HG02571 (cell line): ENCODE data around the gene ADGRA1.

Source experiments
- ATAC-seq: cut with Tn5 transposase; IDR thresholded peaks from one replicate; pipeline ENCODE4 v1.9.1; 2021; ENCODE audit warnings: mild to moderate bottlenecking, moderate library complexity; ENCODE audit not compliant: unreplicated experiment

The ADGRA1 gene

GRCh38 chr10:133094286-133094685, 6.6 kb downstream of the ADGRA1 start:
- no peak for ATAC-seq

DNA sequence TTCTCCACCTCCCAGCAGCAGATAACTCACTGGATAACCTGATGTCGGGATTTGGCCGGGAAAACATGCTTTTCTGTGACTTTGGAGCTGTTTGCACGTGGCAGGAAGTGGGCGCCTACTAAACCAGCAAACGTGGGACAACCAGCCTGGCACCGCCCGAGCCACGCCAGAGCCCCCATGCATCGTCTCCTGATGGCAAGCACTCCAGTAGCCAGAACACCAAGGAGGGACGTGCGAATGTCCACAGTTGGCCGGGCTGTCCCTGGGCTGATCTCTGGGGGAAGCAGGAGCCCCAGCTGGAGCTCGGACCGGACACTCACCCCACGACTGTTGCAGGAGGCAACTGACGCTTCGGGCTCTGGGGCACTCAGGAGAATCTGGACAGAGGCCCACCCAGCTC, 7.1 kb downstream of the ADGRA1 start:
- no peak for ATAC-seq

- ATAC-seq, result no peak
Measured at GRCh38 chr10:133095586-133095985, 7.9 kb downstream of the ADGRA1 start.

DNA sequence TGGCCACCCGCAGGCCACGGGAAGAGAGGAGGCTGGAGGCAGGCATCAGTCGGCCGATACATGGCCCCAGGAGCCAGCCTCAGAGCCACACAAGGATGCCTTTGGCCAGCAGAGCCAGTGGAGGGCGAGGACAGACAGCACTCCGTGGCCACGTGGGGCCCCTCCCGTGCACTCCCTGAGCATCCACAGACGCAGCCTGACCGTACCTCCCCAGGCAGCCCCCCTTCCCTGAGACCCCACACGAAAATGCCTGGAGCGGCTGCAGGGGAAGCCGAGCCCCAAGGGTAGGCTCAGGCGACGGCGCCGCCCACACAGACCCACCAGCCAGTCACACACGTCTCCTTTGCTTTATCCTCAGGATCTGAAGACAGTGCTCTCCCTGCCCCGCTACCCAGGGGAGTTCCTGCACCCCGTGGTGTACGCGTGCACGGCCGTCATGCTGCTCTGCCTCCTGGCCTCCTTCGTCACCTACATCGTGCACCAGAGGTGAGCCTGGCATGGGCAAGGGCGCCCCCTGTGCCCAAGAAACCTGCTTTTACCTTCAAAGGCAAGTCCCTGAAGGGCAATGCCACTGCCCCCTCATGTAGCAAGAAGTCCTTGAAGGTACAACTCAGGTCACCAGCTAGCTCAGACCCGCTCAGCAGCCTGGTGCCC, 9.0 kb downstream of the ADGRA1 start:
- no peak for ATAC-seq

- no peak for ATAC-seq
Measured at GRCh38 chr10:133097418-133097817, 9.7 kb downstream of the ADGRA1 start.

- ATAC-seq, result no peak
Measured at GRCh38 chr10:133097961-133098360, 10.2 kb downstream of the ADGRA1 start.

DNA sequence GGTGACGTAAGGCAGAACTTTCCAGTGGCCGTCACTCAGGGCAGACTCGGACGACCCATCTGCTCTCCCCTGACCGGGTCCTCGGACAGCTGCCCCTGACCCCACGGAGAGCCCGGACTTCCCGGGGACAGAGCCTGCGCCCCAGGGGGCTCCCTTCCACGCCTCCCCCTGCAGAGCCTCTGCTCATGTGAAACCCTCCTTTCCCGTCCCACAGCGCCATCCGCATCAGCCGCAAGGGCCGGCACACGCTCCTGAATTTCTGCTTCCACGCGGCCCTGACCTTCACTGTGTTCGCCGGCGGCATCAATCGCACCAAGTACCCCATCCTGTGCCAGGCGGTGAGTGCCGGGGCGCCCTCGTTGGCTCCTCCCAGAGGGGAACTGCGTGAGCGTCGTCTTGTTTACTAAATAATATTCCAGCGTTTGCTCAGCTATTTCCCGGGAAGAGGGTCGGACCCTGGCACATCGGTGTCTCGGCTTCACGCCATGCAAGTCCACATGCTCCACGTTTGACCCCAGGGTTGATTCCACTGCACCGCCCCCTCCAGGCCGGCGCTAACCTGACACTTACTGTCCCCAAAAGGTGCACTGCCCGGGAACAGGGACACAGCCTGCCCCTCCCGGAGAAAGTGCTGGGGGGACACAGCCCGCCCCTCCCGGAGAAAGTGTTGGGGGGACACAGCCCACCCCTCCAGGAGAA, 10.9 kb downstream of the ADGRA1 start:
- no peak for ATAC-seq

DNA sequence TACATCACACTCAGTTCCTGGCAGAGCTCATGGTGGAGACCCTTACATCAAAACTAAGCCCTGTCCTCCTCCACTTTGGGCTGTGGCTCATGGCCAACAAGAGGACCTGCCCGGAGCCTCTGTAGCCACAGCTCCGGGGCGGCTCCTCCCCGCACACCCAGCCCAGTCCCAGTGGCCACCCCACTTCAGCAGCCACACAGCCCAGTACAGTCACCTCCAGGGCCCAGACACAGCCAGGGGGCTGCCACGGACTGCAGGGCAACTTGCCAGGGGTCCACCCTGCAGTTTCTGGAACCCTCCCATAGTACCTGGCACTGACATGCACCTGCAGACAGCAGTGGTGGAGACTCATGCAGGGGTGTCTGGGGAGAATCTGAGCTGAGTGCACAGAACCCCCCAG, 11.8 kb downstream of the ADGRA1 start:
- ATAC-seq, result no peak

GRCh38 chr10:133100186-133100585, 12.5 kb downstream of the ADGRA1 start:
- no peak for ATAC-seq

DNA sequence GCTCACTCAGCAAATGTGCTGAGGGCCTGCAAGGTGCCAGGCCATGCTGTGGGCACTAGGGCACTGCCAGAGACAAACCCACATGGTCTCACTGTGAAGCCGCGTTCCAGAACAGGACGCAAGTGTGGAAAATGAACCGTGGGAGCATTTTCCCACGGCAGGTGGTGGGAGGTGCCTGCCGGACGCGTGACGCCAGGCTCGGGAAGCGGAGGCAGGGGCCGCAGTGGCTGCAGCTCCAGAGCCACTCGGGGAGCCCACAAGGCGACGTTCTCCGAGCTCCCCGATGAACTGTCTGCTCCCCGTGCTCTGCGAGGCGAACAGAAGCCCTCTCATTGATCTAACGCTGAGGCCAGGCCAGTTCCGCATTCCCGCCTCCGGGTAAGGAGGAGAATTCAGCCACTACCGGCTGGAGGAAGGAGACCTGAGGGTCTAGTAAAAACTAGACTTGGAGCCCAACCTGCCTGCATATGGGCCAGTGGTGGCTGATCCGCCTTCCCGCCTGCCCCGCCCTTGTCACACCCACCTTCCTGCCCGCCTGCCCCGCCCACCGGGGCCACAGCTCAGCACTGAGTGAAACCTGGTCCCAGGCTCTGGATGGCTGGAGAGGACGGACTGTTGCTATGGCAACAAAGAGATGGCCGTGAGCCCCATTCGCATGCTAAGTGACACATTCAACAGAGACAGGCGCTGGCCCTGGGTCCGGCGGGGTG, 13.1 kb downstream of the ADGRA1 start:
- no peak for ATAC-seq

- ATAC-seq, result no peak
Measured at GRCh38 chr10:133101416-133101810, 13.7 kb downstream of the ADGRA1 start.

- ATAC-seq, result no peak
Measured at GRCh38 chr10:133102415-133103095, 14.8 kb downstream of the ADGRA1 start.

DNA sequence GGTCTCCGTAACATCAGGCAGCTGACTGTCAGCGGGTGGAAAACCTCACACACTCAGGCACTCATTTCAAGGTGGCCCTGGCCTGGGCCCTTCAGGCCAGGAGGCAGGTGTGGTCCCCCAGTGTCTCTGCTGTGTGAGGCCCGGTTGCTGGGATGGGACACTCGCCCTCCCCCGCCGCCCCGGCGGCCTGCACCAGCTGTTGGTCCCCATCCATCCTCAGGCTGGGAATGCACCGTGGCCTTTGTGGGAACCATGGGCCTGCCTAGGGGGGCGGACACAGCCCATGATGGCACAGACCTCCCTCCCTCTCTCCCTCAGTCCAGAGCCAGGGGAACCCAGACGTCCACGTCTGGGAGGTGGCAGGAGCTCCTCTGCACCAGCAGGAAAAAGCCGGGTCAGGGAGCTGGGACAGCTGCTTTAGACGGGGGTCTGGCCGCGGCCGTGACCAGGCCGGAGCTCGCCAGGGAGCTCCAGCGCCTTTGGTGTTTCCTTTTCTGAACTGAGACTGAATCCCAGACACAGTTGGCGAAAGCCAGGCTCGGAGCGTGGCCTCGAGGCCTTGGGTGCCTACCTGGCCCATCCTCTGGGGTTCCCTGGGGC, 15.7 kb downstream of the ADGRA1 start:
- no peak for ATAC-seq

GRCh38 chr10:133104068-133104962, 16.6 kb downstream of the ADGRA1 start:
- ATAC-seq, result no peak

DNA sequence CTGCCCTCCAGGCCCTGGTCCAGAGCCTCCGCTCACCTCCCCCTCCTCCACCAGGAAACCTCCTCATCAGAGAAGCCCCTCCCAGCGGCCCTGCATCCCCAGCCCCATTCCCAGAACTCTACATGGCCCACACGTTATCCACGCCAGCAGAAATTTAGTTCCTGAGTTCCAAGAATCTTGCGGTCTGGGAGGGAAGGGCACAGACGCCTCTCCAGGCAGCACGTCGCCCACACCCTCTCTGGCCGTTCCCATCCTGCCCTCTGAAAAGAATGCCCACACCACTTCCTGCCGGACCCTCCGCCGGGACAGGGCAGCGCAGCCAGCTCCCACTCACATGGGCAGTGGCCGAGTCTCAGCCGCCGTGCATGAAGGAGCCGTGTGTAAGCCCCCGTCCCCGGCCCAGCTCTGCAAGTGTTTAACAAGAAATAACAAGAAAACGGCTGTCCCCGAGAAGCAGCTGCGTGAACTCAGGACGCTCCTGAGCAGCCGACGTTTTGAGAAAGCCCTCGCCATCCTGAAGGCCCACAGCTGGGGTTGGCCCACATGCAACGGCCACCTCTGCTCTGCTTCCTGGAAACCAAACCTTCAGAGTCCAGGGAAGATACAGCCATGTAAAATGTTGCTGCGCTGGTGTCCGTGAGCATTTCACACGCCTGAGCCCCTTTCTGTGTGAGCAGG, 17.4 kb downstream of the ADGRA1 start:
- no peak for ATAC-seq

GRCh38 chr10:133105686-133106390, 18.1 kb downstream of the ADGRA1 start:
- ATAC-seq, result no peak

GRCh38 chr10:133106516-133106915, 18.8 kb downstream of the ADGRA1 start:
- no peak for ATAC-seq

GRCh38 chr10:133107442-133107841, 19.7 kb downstream of the ADGRA1 start:
- ATAC-seq, result no peak

DNA sequence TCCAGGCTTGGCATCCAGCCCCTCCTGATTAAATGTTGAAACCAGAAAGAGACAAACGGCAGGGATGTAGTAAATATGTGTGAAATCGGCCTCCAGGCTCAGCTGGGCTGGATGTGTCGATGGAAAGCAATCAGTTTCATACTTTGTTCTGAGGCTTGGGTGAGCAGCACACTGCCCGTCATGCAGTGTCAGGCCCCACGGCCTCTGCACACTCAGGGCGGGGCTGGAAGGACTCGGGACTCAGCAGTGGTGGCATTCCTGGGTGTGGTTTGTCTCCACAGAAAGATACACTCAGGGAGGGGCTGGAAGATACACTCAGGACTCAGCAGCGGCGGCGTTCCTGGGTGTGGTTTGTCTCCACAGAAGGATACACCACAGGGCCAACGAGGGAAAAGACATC, 22.0 kb downstream of the ADGRA1 start:
- no peak for ATAC-seq
